HepG2 (cell line): Measurements from ENCODE around the gene ATP6V0A1. TPM values are rescaled to one million over a fixed set of nuclear protein-coding genes. Genes with fewer than 3 reads are reported as not detected.

Experiments used
- CEBPB ChIP-seq: IDR thresholded peaks from 2 replicates; pipeline ENCODE4 v1.6.1; 2011; ENCODE audit warnings: low read depth, low read length, improper control_type of control experiment, borderline replicate concordance
- FOXC1 ChIP-seq: sonication (generic); formaldehyde crosslinking; IDR thresholded peaks from 2 replicates; pipeline ENCODE4 v1.8.0; 2022; ENCODE audit warnings: mild to moderate bottlenecking, missing genetic modification reagents, borderline replicate concordance
- HMG20B ChIP-seq: conservative IDR thresholded peaks from 2 replicates; pipeline ENCODE4 v1.6.1; 2016; ENCODE audit warnings: missing genetic modification reagents, missing compliant biosample characterization
- KLF12 ChIP-seq: sonication (generic); formaldehyde crosslinking; IDR thresholded peaks from 2 replicates; pipeline ENCODE4 v1.4.0; 2020; ENCODE audit warnings: missing genetic modification reagents, borderline replicate concordance
- PITX1 ChIP-seq: sonication (generic); formaldehyde crosslinking; IDR thresholded peaks from 2 replicates; pipeline ENCODE4 v1.5.1; 2020; ENCODE audit warnings: mild to moderate bottlenecking, missing genetic modification reagents
- SRY ChIP-seq: sonication (generic); formaldehyde crosslinking; IDR thresholded peaks from 2 replicates; pipeline ENCODE4 v1.8.0; 2022; ENCODE audit warnings: mild to moderate bottlenecking, missing genetic modification reagents
- XBP1 ChIP-seq: sonication (generic); formaldehyde crosslinking; IDR thresholded peaks from 2 replicates; pipeline ENCODE4 v1.5.0; 2020; ENCODE audit warnings: missing genetic modification reagents
- ZBTB14 ChIP-seq: sonication (generic); formaldehyde crosslinking; IDR thresholded peaks from 2 replicates; pipeline ENCODE4 v1.4.0; 2020; ENCODE audit warnings: missing genetic modification reagents
- ZGPAT ChIP-seq: IDR thresholded peaks from 2 replicates; pipeline ENCODE4 v1.6.1; 2016; ENCODE audit warnings: mild to moderate bottlenecking
- ZNF20 ChIP-seq: sonication (generic); formaldehyde crosslinking; IDR thresholded peaks from 2 replicates; pipeline ENCODE4 v1.4.0; 2020; ENCODE audit warnings: mild to moderate bottlenecking, moderate library complexity, missing genetic modification reagents
- ZNF280D ChIP-seq: sonication (generic); formaldehyde crosslinking; IDR thresholded peaks from 2 replicates; pipeline ENCODE4 v1.5.1; 2020; ENCODE audit warnings: mild to moderate bottlenecking, missing genetic modification reagents
- ZNF317 ChIP-seq: sonication (generic); formaldehyde crosslinking; IDR thresholded peaks from 2 replicates; pipeline ENCODE4 v1.5.0; 2020; ENCODE audit warnings: mild to moderate bottlenecking, missing genetic modification reagents
- polyA plus RNA-seq, 8 experiments: library from polyadenylated mRNA; depleted of rRNA in 3 of 8; stranded (reverse) in 7 of 8; unstranded in 1 of 8; fragments of >200 nt; fragmentation: Illumina TruSeq in 4 of 8; extraction: Trizol in 4 of 8; gene quantifications; 2 replicates each; pipeline versions ENCODE4 v1.2.1 to v1.2.3, GENCODE V29; 2011 to 2016; ENCODE audit warnings: low read depth in 4 of 8, missing spikeins in 1 of 8, mixed read lengths in 1 of 8; ENCODE audit not compliant: insufficient read depth in 1 of 8
- total RNA-seq, 5 experiments: library from RNA; depleted of rRNA; stranded (reverse); fragments of >200 nt; fragmentation: Illumina TruSeq; extraction: Trizol; gene quantifications; 2 replicates each; pipeline ENCODE4 v1.2.3, GENCODE V29; 2016; ENCODE audit warnings: low read depth in 1 of 5
- TF ChIP-seq, protein P1 (sequence below): sonication (generic); formaldehyde crosslinking; IDR thresholded peaks from 2 replicates; pipeline ENCODE4 v1.4.0; 2020; ENCODE audit warnings: mild to moderate bottlenecking, missing genetic modification reagents
- TF ChIP-seq, protein P2 (sequence below): sonication (generic); formaldehyde crosslinking; IDR thresholded peaks from 2 replicates; pipeline ENCODE4 v1.8.1; 2023; ENCODE audit warnings: missing genetic modification reagents, mild to moderate bottlenecking, borderline replicate concordance
- TF ChIP-seq, protein P3 (sequence below): sonication (generic); formaldehyde crosslinking; IDR thresholded peaks from 2 replicates; pipeline ENCODE4 v1.4.0; 2020; ENCODE audit warnings: missing genetic modification reagents
- TF ChIP-seq, protein P4 (sequence below): sonication (generic); formaldehyde crosslinking; IDR thresholded peaks from 2 replicates; pipeline ENCODE4 v1.4.0; 2020; ENCODE audit warnings: missing genetic modification reagents
- TF ChIP-seq, protein P5 (sequence below): sonication (generic); formaldehyde crosslinking; IDR thresholded peaks from 2 replicates; pipeline ENCODE4 v1.5.0; 2020; ENCODE audit warnings: missing genetic modification reagents

ATP6V0A1 gene
- total and polyA plus RNA-seq, 2 of the 13 experiments (the other 11 are each of a cell fraction or from before 2014, with no cell fraction given) = 27.9 to 54.1 TPM

- peak; percentile 90; the same call in 1 of the 2 replicates for TF ChIP-seq ZNF280D (CRISPR knock-in tag)
- peak; percentile 73; the same call in 1 of the 2 replicates for TF ChIP-seq KLF12 (CRISPR knock-in tag)
- TF ChIP-seq, protein P1, sequence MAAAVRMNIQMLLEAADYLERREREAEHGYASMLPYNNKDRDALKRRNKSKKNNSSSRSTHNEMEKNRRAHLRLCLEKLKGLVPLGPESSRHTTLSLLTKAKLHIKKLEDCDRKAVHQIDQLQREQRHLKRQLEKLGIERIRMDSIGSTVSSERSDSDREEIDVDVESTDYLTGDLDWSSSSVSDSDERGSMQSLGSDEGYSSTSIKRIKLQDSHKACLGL (CRISPR knock-in tag) = no peak
- no peak; the same call in 1 of the 2 replicates for TF ChIP-seq PITX1
- TF ChIP-seq ZGPAT (CRISPR knock-in tag) = no peak
- no peak for TF ChIP-seq SRY (CRISPR knock-in tag)
- no peak; the same call in 1 of the 2 replicates for TF ChIP-seq ZNF317 (CRISPR knock-in tag)
- TF ChIP-seq ZNF20 = no peak
- TF ChIP-seq FOXC1 (CRISPR knock-in tag) = no peak
- no peak for TF ChIP-seq CEBPB
- no peak; the same call in 1 of the 2 replicates for TF ChIP-seq ZBTB14 (CRISPR knock-in tag)
- TF ChIP-seq, protein P2, sequence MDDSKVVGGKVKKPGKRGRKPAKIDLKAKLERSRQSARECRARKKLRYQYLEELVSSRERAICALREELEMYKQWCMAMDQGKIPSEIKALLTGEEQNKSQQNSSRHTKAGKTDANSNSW (CRISPR knock-in tag) = no peak; the same call in 1 of the 2 replicates
- TF ChIP-seq, protein P3, sequence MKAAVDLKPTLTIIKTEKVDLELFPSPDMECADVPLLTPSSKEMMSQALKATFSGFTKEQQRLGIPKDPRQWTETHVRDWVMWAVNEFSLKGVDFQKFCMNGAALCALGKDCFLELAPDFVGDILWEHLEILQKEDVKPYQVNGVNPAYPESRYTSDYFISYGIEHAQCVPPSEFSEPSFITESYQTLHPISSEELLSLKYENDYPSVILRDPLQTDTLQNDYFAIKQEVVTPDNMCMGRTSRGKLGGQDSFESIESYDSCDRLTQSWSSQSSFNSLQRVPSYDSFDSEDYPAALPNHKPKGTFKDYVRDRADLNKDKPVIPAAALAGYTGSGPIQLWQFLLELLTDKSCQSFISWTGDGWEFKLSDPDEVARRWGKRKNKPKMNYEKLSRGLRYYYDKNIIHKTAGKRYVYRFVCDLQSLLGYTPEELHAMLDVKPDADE (CRISPR knock-in tag) = peak; percentile 46; the same call in 1 of the 2 replicates
- TF ChIP-seq, protein P4, sequence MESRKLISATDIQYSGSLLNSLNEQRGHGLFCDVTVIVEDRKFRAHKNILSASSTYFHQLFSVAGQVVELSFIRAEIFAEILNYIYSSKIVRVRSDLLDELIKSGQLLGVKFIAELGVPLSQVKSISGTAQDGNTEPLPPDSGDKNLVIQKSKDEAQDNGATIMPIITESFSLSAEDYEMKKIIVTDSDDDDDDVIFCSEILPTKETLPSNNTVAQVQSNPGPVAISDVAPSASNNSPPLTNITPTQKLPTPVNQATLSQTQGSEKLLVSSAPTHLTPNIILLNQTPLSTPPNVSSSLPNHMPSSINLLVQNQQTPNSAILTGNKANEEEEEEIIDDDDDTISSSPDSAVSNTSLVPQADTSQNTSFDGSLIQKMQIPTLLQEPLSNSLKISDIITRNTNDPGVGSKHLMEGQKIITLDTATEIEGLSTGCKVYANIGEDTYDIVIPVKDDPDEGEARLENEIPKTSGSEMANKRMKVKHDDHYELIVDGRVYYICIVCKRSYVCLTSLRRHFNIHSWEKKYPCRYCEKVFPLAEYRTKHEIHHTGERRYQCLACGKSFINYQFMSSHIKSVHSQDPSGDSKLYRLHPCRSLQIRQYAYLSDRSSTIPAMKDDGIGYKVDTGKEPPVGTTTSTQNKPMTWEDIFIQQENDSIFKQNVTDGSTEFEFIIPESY (CRISPR knock-in tag) = no peak
- TF ChIP-seq, protein P5, sequence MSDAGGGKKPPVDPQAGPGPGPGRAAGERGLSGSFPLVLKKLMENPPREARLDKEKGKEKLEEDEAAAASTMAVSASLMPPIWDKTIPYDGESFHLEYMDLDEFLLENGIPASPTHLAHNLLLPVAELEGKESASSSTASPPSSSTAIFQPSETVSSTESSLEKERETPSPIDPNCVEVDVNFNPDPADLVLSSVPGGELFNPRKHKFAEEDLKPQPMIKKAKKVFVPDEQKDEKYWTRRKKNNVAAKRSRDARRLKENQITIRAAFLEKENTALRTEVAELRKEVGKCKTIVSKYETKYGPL = no peak
- 0 out of 2 replicates have a peak, but pooled peaks have one; percentile 2 for TF ChIP-seq HMG20B (CRISPR knock-in tag)
- no peak for TF ChIP-seq XBP1
Observed at GRCh38 chr17:42531455-42532354, 73.0 kb downstream of the ATP6V0A1 start (continued).
